SK-N-SH (cell line): ENCODE results near the gene PTPRD. TPM values are rescaled to one million over a fixed set of nuclear protein-coding genes. Genes with fewer than 3 reads are reported as not detected.

ENCODE experiments used
- CTCF ChIA-PET: fragments of 300-600, 350-600 bp; formaldehyde crosslinking; extraction: SDS; loops from one replicate; lab custom pipeline; 2021; lab: Yijun Ruan, JAX
- POLR2A ChIA-PET: fragments of 350-600 bp; sonication (Branson Sonifier 250); formaldehyde crosslinking; extraction: SDS; loops from one replicate; lab custom pipeline; 2020; ENCODE audit warnings: antibody characterized with exemption, inconsistent platforms; lab: Yijun Ruan, JAX
- DNase-seq: peaks from one replicate; pipeline ENCODE4 v3.0.0; 2012
- H2AFZ ChIP-seq: fragments of 200-600 bp; sonication (generic); 2 replicates; pipeline ENCODE4 v1.8.1; 2016; ENCODE audit warnings: antibody characterized with exemption, mild to moderate bottlenecking, low read depth
- H3F3A ChIP-seq: fragments of 200-600 bp; sonication (generic); replicated peaks from 2 replicates; pipeline ENCODE3; 2016; ENCODE audit warnings: antibody characterized with exemption, mild to moderate bottlenecking; ENCODE audit not compliant: insufficient read depth
- H3K27ac ChIP-seq, 2 experiments: fragments of 200-500 bp in 1 of 2; fragments of 200-600 bp in 1 of 2; sonication (Bioruptor generic) in 1 of 2; sonication (generic), shearing (Covaris generic) in 1 of 2; 2 replicates each; pipeline versions ENCODE4 v1.5.1 to v1.6.1; 2014 to 2016; ENCODE audit warnings: low read depth in 2 of 2, inconsistent platforms in 1 of 2, low read length in 1 of 2, mild to moderate bottlenecking in 1 of 2, mixed read lengths in 1 of 2
- H3K27me3 ChIP-seq: fragments of 200-600 bp; sonication (generic), shearing (Covaris generic); 2 replicates; pipeline ENCODE4 v1.6.1; 2016; ENCODE audit warnings: mixed run types; ENCODE audit not compliant: insufficient read depth
- H3K36me3 ChIP-seq, 2 experiments: fragments of 200-500 bp in 1 of 2; fragments of 200-600 bp in 1 of 2; sonication (Bioruptor generic) in 1 of 2; sonication (generic) in 1 of 2; replicated peaks in 1 of 2; 2 replicates each; pipeline versions ENCODE3 to v1.5.1; 2014 to 2016; ENCODE audit warnings: low read length in 1 of 2, mild to moderate bottlenecking in 1 of 2; ENCODE audit not compliant: insufficient read depth in 2 of 2, control insufficient read depth in 1 of 2
- H3K4me1 ChIP-seq, 2 experiments: fragments of 200-500 bp in 1 of 2; fragments of 200-600 bp in 1 of 2; sonication (Bioruptor generic) in 1 of 2; sonication (generic), shearing (Covaris generic) in 1 of 2; 2 replicates each; pipeline versions ENCODE4 v1.5.1 to v1.6.1; 2014 to 2016; ENCODE audit warnings: low read depth in 1 of 2, low read length in 1 of 2, mixed run types in 1 of 2; ENCODE audit not compliant: insufficient read depth in 2 of 2, control insufficient read depth in 1 of 2
- H3K4me2 ChIP-seq: fragments of 200-600 bp; sonication (generic), shearing (Covaris generic); 2 replicates; pipeline ENCODE4 v1.6.1; 2017; ENCODE audit warnings: mixed run types
- H3K4me3 ChIP-seq, 2 experiments: fragments of 200-500 bp in 1 of 2; fragments of 200-600 bp in 1 of 2; sonication (Bioruptor generic) in 1 of 2; sonication (generic), shearing (Covaris generic) in 1 of 2; 2 replicates each; pipeline versions ENCODE4 v1.5.1 to v1.8.1; 2014 to 2016; ENCODE audit warnings: low read depth in 2 of 2, inconsistent platforms in 1 of 2, low read length in 1 of 2, mild to moderate bottlenecking in 1 of 2, mixed read lengths in 1 of 2, moderate library complexity in 1 of 2
- H3K79me2 ChIP-seq: fragments of 200-600 bp; sonication (generic); 2 replicates; pipeline ENCODE4 v1.8.1; 2017; ENCODE audit warnings: mild to moderate bottlenecking; ENCODE audit not compliant: insufficient read depth
- H3K9ac ChIP-seq: fragments of 200-600 bp; sonication (generic); 2 replicates; pipeline ENCODE4 v1.6.1; 2017; ENCODE audit warnings: mixed run types
- H3K9me2 ChIP-seq: fragments of 200-600 bp; sonication (generic); 2 replicates; pipeline ENCODE4 v1.6.1; 2017; ENCODE audit warnings: mixed run types
- H3K9me3 ChIP-seq: fragments of 200-600 bp; sonication (generic); 2 replicates; pipeline ENCODE4 v1.6.1; 2017; ENCODE audit warnings: mixed run types, mild to moderate bottlenecking, moderate library complexity
- H4K20me1 ChIP-seq: fragments of 200-600 bp; sonication (generic); 2 replicates; pipeline ENCODE4 v1.6.1; 2017; ENCODE audit warnings: mild to moderate bottlenecking, mixed run types; ENCODE audit not compliant: insufficient read depth
- ELF1 ChIP-seq: IDR thresholded peaks from 2 replicates; pipeline ENCODE4 v1.4.0; 2012
- FOSL2 ChIP-seq: IDR thresholded peaks from 2 replicates; pipeline ENCODE4 v1.4.0; 2012; ENCODE audit warnings: low read depth, mild to moderate bottlenecking, moderate library complexity, borderline replicate concordance
- GABPA ChIP-seq: IDR thresholded peaks from 2 replicates; pipeline ENCODE4 v1.4.0; 2012; ENCODE audit warnings: low read depth, mild to moderate bottlenecking
- GATA2 ChIP-seq: sonication (generic); formaldehyde crosslinking; IDR thresholded peaks from 2 replicates; pipeline ENCODE4 v1.5.0; 2020; ENCODE audit warnings: mild to moderate bottlenecking, missing genetic modification reagents
- IRF3 ChIP-seq: fragments of 150-350 bp; IDR thresholded peaks from 2 replicates; pipeline ENCODE4 v1.6.1; 2016; ENCODE audit warnings: mild to moderate bottlenecking, low read depth, low read length
- MEF2A ChIP-seq: IDR thresholded peaks from 2 replicates; pipeline ENCODE4 v1.4.0; 2012; ENCODE audit warnings: low read depth, borderline replicate concordance
- POLR2AphosphoS5 ChIP-seq: IDR thresholded peaks from 2 replicates; pipeline ENCODE4 v1.6.1; 2012; ENCODE audit warnings: low read depth, low read length
- RAD21 ChIP-seq: IDR thresholded peaks from 2 replicates; pipeline ENCODE4 v1.6.1; 2012; ENCODE audit warnings: mild to moderate bottlenecking, low read length
- RCOR1 ChIP-seq: fragments of 150-350 bp; IDR thresholded peaks from 2 replicates; pipeline ENCODE4 v1.6.1; 2017; ENCODE audit warnings: antibody characterized with exemption, low read length
- REST ChIP-seq: IDR thresholded peaks from 2 replicates; pipeline ENCODE4 v1.6.1; 2012; ENCODE audit warnings: mild to moderate bottlenecking, low read depth, low read length, moderate library complexity
- RXRA ChIP-seq: IDR thresholded peaks from 2 replicates; pipeline ENCODE4 v1.4.0; 2012; ENCODE audit warnings: low read depth, mild to moderate bottlenecking, borderline replicate concordance
- SIN3A ChIP-seq: IDR thresholded peaks from 2 replicates; pipeline ENCODE4 v1.6.1; 2012; ENCODE audit warnings: low read depth, mild to moderate bottlenecking, low read length, moderate library complexity, borderline replicate concordance
- TAF1 ChIP-seq: IDR thresholded peaks from 2 replicates; pipeline ENCODE4 v1.6.1; 2012; ENCODE audit warnings: low read depth, mild to moderate bottlenecking, low read length, moderate library complexity, borderline replicate concordance
- USF2 ChIP-seq: fragments of 150-350 bp; IDR thresholded peaks from 2 replicates; pipeline ENCODE4 v1.6.1; 2017; ENCODE audit warnings: antibody characterized with exemption, low read length, low read depth, borderline replicate concordance
- YY1 ChIP-seq: IDR thresholded peaks from 2 replicates; pipeline ENCODE4 v1.4.0; 2012; ENCODE audit warnings: low read depth, mild to moderate bottlenecking
- ZBTB33 ChIP-seq: IDR thresholded peaks from 2 replicates; pipeline ENCODE4 v1.4.0; 2012; ENCODE audit warnings: low read depth, borderline replicate concordance
- WGBS: methylation state at CpG from one replicate; pipeline ENCODE4 v1.1.6; 2017; ENCODE audit warnings: low lambda C conversion rate; 5-methylcytosine and 5-hydroxymethylcytosine counted together
- polyA plus RNA-seq, 3 experiments: library from polyadenylated mRNA; depleted of rRNA; stranded (reverse); fragments of >200 nt; gene quantifications; 2 replicates each; pipeline ENCODE4 v1.2.3, GENCODE V29; 2012

The PTPRD gene
- polyA plus RNA-seq, 1 of the 3 experiments (the other 2 are of a cell fraction): 0.15 TPM

- TF ChIP-seq REST (no peak), MEF2A (no peak), IRF3 (no peak)
These were observed 7.4 kb downstream of the PTPRD start (continued) for GRCh38 chr9:10605388-10605787.

- TF ChIP-seq GATA2 (CRISPR knock-in tag) (no peak), FOSL2 (no peak), TAF1 (no peak), SIN3A (no peak), ZBTB33 (no peak), YY1 (no peak), POLR2AphosphoS5 (no peak), RXRA (no peak), ELF1 (no peak), GABPA (no peak), MEF2A (no peak), RCOR1 (no peak), USF2 (no peak), RAD21 (no peak)
- ChIA-PET CTCF (no interaction called here), POLR2A (no interaction called here)
- Histone ChIP-seq H3F3A (no peaks in the 10 kb centered on the region), H3K4me3 (no peak overlapping the region), H3K27ac (no peak overlapping the region), H3K36me3 (no peaks in the 10 kb centered on the region), H3K27me3 (no peaks in the 10 kb centered on the region), H3K9ac (no peak overlapping the region), H3K9me3 (no peaks in the 10 kb centered on the region), H3K4me2 (no peak overlapping the region), H3K4me1 (no peaks in the 10 kb centered on the region), H3K79me2 (no peaks in the 10 kb centered on the region), H2AFZ (no peak overlapping the region), H3K9me2 (no peaks in the 10 kb centered on the region), H4K20me1 (no peaks in the 10 kb centered on the region)
- no peak for DNase-seq
- 3% methylated on average over 1 of the region's 1 CpG for WGBS
These were observed 7.9 kb downstream of the PTPRD start for GRCh38 chr9:10604927-10605326.
